ENCODE data around the gene PIEZO2.

GRCh38 chr18:11034884-11035283 lies 114.5 kb downstream of the PIEZO2 start:
- TF ChIP-seq, protein P1, sequence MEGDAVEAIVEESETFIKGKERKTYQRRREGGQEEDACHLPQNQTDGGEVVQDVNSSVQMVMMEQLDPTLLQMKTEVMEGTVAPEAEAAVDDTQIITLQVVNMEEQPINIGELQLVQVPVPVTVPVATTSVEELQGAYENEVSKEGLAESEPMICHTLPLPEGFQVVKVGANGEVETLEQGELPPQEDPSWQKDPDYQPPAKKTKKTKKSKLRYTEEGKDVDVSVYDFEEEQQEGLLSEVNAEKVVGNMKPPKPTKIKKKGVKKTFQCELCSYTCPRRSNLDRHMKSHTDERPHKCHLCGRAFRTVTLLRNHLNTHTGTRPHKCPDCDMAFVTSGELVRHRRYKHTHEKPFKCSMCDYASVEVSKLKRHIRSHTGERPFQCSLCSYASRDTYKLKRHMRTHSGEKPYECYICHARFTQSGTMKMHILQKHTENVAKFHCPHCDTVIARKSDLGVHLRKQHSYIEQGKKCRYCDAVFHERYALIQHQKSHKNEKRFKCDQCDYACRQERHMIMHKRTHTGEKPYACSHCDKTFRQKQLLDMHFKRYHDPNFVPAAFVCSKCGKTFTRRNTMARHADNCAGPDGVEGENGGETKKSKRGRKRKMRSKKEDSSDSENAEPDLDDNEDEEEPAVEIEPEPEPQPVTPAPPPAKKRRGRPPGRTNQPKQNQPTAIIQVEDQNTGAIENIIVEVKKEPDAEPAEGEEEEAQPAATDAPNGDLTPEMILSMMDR (IDR thresholded peaks at IDR 0.05 in 4 of 5, conservative IDR thresholded peaks at IDR 0.05 in 1 of 5): no peak
- TF ChIP-seq POLR2A (IDR thresholded peaks at IDR 0.05): no peak
